IPS DF 6.9 (cell line): Measurements from ENCODE around the gene PGM3.

Source experiments
- DNase-seq: peaks from one replicate; pipeline ENCODE4 v3.0.0-alpha.2; 2013; ENCODE audit warnings: low read depth, low spot score
- H3K27ac ChIP-seq: one replicate; pipeline ENCODE4 v1.5.1; 2013; ENCODE audit warnings: low read length, control low read depth
- H3K27me3 ChIP-seq: 2 replicates; pipeline ENCODE4 v1.6.1; 2013; ENCODE audit warnings: mild to moderate bottlenecking, low read length; ENCODE audit not compliant: control insufficient read depth, insufficient read depth
- H3K36me3 ChIP-seq: 2 replicates; pipeline ENCODE4 v1.6.1; 2013; ENCODE audit warnings: low read length; ENCODE audit not compliant: control insufficient read depth, insufficient read depth
- H3K4me1 ChIP-seq: 2 replicates; pipeline ENCODE4 v1.6.1; 2013; ENCODE audit warnings: low read length; ENCODE audit not compliant: control insufficient read depth, insufficient read depth
- H3K4me3 ChIP-seq: 2 replicates; pipeline ENCODE4 v1.5.1; 2013; ENCODE audit warnings: mild to moderate bottlenecking, low read length
- H3K9me3 ChIP-seq: 2 replicates; pipeline ENCODE4 v1.6.1; 2013; ENCODE audit warnings: low read length, inconsistent platforms; ENCODE audit not compliant: control insufficient read depth, insufficient read depth
- WGBS: extraction: QIAGEN DNeasy Blood & Tissue Kit; methylation state at CpG from one replicate; pipeline ENCODE4 v1.1.7; 2013; ENCODE audit warnings: mixed read lengths, missing lambda C conversion rate; ENCODE audit not compliant: insufficient read length, insufficient coverage; 5-methylcytosine and 5-hydroxymethylcytosine counted together

Gene PGM3

GRCh38 chr6:83151114-83151513, 42.0 kb downstream of the PGM3 start:
- H3K9me3 ChIP-seq: no peaks in the 10 kb centered on the region
- no peak overlapping the region for H3K4me3 ChIP-seq
- H3K27ac ChIP-seq: no peak overlapping the region
- no peaks in the 10 kb centered on the region for H3K27me3 ChIP-seq
- WGBS: no CpG with 5 or more reads among the region's 2 CpGs
- DNase-seq: no peak
- no peaks in the 10 kb centered on the region for H3K4me1 ChIP-seq
- H3K36me3 ChIP-seq: no peaks in the 10 kb centered on the region; the same call in 1 of the 2 replicates

DNA sequence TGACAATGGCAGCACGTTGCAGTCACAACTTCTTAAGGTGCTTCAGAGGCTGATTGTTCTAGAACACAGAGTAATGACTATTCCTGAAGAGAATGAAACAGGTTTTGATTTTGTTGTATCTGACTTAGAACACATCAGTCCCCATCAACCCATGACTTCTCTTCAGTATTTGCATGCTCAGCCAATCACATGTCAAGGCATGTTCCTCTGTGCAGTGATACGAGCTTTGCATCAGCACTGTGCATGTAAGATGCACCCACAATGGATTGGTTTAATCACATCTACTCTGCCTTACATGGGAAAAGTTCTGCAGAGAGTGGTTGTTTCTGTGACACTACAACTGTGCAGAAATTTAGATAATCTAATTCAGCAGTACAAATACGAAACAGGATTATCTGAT, 54.3 kb downstream of the PGM3 start:
- Histone ChIP-seq H3K9me3 (no peaks in the 10 kb centered on the region), H3K4me3 (no peak overlapping the region), H3K27me3 (no peaks in the 10 kb centered on the region), H3K4me1 (no peaks in the 10 kb centered on the region), H3K36me3 (no peaks in the 10 kb centered on the region; the same call in 1 of the 2 replicates), H3K27ac (no peak overlapping the region)
- no peak for DNase-seq
- WGBS: no CpG with 5 or more reads among the region's 3 CpGs

DNA sequence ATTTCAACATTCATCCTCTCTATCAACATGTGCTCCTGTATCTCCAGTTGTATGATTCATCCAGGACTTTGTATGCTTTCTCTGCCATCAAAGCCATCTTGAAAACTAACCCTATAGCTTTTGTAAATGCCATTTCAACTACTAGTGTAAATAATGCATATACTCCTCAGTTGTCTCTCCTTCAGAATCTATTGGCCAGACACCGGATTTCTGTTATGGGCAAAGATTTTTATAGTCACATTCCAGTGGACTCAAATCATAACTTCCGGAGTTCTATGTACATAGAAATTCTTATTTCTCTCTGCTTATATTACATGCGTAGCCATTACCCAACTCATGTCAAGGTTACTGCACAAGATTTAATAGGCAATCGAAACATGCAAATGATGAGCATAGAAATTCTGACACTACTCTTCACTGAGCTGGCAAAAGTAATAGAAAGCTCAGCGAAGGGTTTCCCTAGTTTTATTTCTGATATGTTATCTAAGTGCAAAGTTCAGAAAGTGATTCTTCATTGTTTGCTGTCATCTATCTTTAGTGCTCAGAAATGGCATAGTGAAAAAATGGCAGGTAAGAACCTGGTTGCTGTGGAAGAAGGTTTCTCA, 54.8 kb downstream of the PGM3 start:
- no CpG with 5 or more reads among the region's 5 CpGs for WGBS
- H3K36me3 ChIP-seq: no peaks in the 10 kb centered on the region; the same call in 1 of the 2 replicates
- no peak for DNase-seq

GRCh38 chr6:83132121-83132520, 60.9 kb downstream of the PGM3 start:
- no peak overlapping the region for H3K4me3 ChIP-seq
- no CpG with 5 or more reads among the region's 3 CpGs for WGBS
- no peak for DNase-seq
- H3K36me3 ChIP-seq: peaks cover 2% of the 10 kb centered on the region; the same call in 1 of the 2 replicates
- no peak overlapping the region for H3K27ac ChIP-seq
- no peaks in the 10 kb centered on the region for H3K27me3 ChIP-seq
- H3K4me1 ChIP-seq: no peaks in the 10 kb centered on the region
- H3K9me3 ChIP-seq: no peaks in the 10 kb centered on the region

More for the DNA sequence above, 54.8 kb downstream of the PGM3 start:
- Histone ChIP-seq H3K27me3 (no peaks in the 10 kb centered on the region), H3K4me1 (no peaks in the 10 kb centered on the region), H3K9me3 (no peaks in the 10 kb centered on the region), H3K27ac (no peak overlapping the region), H3K4me3 (no peak overlapping the region)

DNA sequence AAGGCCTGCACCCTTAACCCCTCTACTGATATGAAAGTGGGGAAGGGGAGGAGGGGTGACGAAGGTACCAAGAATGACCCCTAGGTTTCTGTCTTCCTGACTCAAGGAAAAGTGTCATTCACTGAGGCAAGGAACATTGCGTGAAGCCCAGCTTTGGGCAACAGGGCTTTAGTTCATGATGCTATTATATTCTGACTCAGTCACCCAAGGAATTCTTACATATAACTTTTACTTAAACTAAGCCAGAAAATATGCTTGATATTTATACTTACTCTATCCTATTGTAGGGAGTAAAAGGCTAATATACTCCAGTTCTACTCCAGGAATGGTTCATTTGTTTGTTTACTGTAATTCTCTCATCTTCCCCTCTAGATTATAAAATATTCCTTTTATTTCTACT, 65.1 kb downstream of the PGM3 start:
- Histone ChIP-seq H3K27ac (no peak overlapping the region), H3K4me3 (no peak overlapping the region), H3K36me3 (peaks cover 2% of the 10 kb centered on the region; the same call in 1 of the 2 replicates), H3K4me1 (no peaks in the 10 kb centered on the region; the same call in none of the 2 replicates), H3K9me3 (no peaks in the 10 kb centered on the region), H3K27me3 (no peaks in the 10 kb centered on the region)
- DNase-seq: no peak
- WGBS: no CpG with 5 or more reads among the region's 2 CpGs

- no peaks in the 10 kb centered on the region for H3K9me3 ChIP-seq
- H3K4me3 ChIP-seq: no peak overlapping the region
- no peaks in the 10 kb centered on the region for H3K27me3 ChIP-seq
- H3K4me1 ChIP-seq: no peaks in the 10 kb centered on the region; the same call in none of the 2 replicates
- H3K36me3 ChIP-seq: peaks cover 2% of the 10 kb centered on the region; the same call in 1 of the 2 replicates
- no CpG with 5 or more reads among the region's 5 CpGs for WGBS
- DNase-seq: no peak
- no peak overlapping the region for H3K27ac ChIP-seq
Measured at GRCh38 chr6:83127258-83127657, 65.8 kb downstream of the PGM3 start.

- Histone ChIP-seq H3K4me3 (no peak overlapping the region), H3K9me3 (no peaks in the 10 kb centered on the region), H3K4me1 (no peaks in the 10 kb centered on the region; the same call in none of the 2 replicates), H3K27ac (no peak overlapping the region), H3K27me3 (no peaks in the 10 kb centered on the region), H3K36me3 (peaks cover 2% of the 10 kb centered on the region; the same call in 1 of the 2 replicates)
- no CpG with 5 or more reads among the region's 5 CpGs for WGBS
- DNase-seq: no peak
Measured at GRCh38 chr6:83126807-83127206, 66.3 kb downstream of the PGM3 start.

- no CpG with 5 or more reads among the region's 2 CpGs for WGBS
- peaks cover 2% of the 10 kb centered on the region; the same call in 1 of the 2 replicates for H3K36me3 ChIP-seq
Measured at GRCh38 chr6:83126223-83126622, 66.8 kb downstream of the PGM3 start.

GRCh38 chr6:83125425-83125824, 67.6 kb downstream of the PGM3 start:
- Histone ChIP-seq H3K27me3 (no peaks in the 10 kb centered on the region), H3K36me3 (peaks cover 2% of the 10 kb centered on the region; the same call in 1 of the 2 replicates), H3K9me3 (no peaks in the 10 kb centered on the region), H3K4me3 (no peak overlapping the region), H3K27ac (no peak overlapping the region), H3K4me1 (no peaks in the 10 kb centered on the region; the same call in none of the 2 replicates)
- DNase-seq: no peak

More at GRCh38 chr6:83126223-83126622, 66.8 kb downstream of the PGM3 start:
- Histone ChIP-seq H3K4me3 (no peak overlapping the region), H3K9me3 (no peaks in the 10 kb centered on the region), H3K27ac (no peak overlapping the region), H3K4me1 (no peaks in the 10 kb centered on the region; the same call in none of the 2 replicates), H3K27me3 (no peaks in the 10 kb centered on the region)
- no peak for DNase-seq

DNA sequence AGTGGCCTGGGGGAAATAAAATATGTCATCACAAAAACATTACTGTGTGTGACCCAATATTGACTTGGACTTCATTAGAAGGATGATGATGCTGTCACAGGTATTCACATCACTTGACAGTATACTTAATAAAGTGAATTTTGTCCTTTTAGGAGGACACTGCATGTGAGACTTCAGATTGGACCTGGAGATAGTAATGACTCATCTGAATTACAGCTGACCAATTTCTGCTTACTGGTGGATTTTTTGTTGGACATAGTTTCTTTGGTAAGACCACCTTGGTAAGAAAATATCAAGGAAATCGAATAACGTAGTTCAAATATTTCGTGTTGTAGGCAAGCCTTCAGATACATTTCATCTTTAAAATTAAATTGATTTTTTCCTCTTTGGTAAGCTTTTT, 68.5 kb downstream of the PGM3 start:
- no CpG with 5 or more reads among the region's 3 CpGs for whole genome bisulfite sequencing
- Histone ChIP-seq H3K9me3 (no peaks in the 10 kb centered on the region), H3K27me3 (no peaks in the 10 kb centered on the region), H3K27ac (no peak overlapping the region), H3K4me1 (no peaks in the 10 kb centered on the region; the same call in none of the 2 replicates), H3K4me3 (no peak overlapping the region), H3K36me3 (peaks cover 2% of the 10 kb centered on the region; the same call in 1 of the 2 replicates)
- no peak for DNase-seq
